Liver (tissue), 9 donors: Measurements from ENCODE around the gene SH3RF3. TPM values are rescaled to one million over a fixed set of nuclear protein-coding genes. Genes with fewer than 3 reads are reported as not detected.

ENCODE experiments used
- DNase-seq: peaks from one replicate; pipeline ENCODE4 v3.0.0-alpha.2; 2017; ENCODE audit warnings: low spot score
- H3K27ac ChIP-seq, 2 donors: one replicate each; pipeline ENCODE4 v1.7.0; 2013; ENCODE audit warnings: inconsistent platforms in 2 of 2, low read length in 2 of 2, control low read depth in 1 of 2, low read depth in 1 of 2, mild to moderate bottlenecking in 1 of 2
- H3K27me3 ChIP-seq, 4 donors: one replicate each; pipeline versions ENCODE4 v1.6.1 to v1.7.0; 2013; ENCODE audit warnings: low read length in 3 of 4, inconsistent platforms in 1 of 4, mild to moderate bottlenecking in 1 of 4, moderate library complexity in 1 of 4; ENCODE audit not compliant: control insufficient read depth in 4 of 4, insufficient read depth in 4 of 4
- H3K36me3 ChIP-seq, 4 donors: one replicate each; pipeline versions ENCODE4 v1.6.1 to v1.7.0; 2013; ENCODE audit warnings: low read length in 3 of 4, mild to moderate bottlenecking in 3 of 4, low read depth in 1 of 4, moderate library complexity in 1 of 4; ENCODE audit not compliant: control insufficient read depth in 4 of 4, insufficient read depth in 3 of 4
- H3K4me1 ChIP-seq, 4 donors: one replicate each; pipeline versions ENCODE4 v1.6.1 to v1.7.0; 2013; ENCODE audit warnings: low read length in 3 of 4, mild to moderate bottlenecking in 3 of 4, moderate library complexity in 1 of 4; ENCODE audit not compliant: control insufficient read depth in 4 of 4, insufficient read depth in 4 of 4
- H3K4me3 ChIP-seq, 3 donors: one replicate each; pipeline versions ENCODE4 v1.6.1 to v1.7.0; 2013; ENCODE audit warnings: low read length in 3 of 3, control low read depth in 1 of 3, low read depth in 1 of 3, mild to moderate bottlenecking in 1 of 3
- H3K9ac ChIP-seq, 2 donors: one replicate each; pipeline ENCODE4 v1.7.0; 2013; ENCODE audit warnings: low read length in 2 of 2, mild to moderate bottlenecking in 2 of 2, moderate library complexity in 2 of 2, control low read depth in 1 of 2, low read depth in 1 of 2
- H3K9me3 ChIP-seq, 4 donors: one replicate each; pipeline versions ENCODE4 v1.6.1 to v1.7.0; 2013; ENCODE audit warnings: low read length in 3 of 4; ENCODE audit not compliant: control insufficient read depth in 4 of 4
- CTCF ChIP-seq: fragments of 150-350 bp; IDR thresholded peaks from 2 replicates; pipeline ENCODE4 v1.5.1; 2017; ENCODE audit warnings: improper control_type of control experiment, low read depth, low read length; ENCODE audit not compliant: missing input control
- EGR1 ChIP-seq, 2 donors: IDR thresholded peaks; 2 replicates each; pipeline ENCODE4 v1.6.1; 2016 to 2018; ENCODE audit warnings: antibody characterized with exemption in 2 of 2, low read depth in 2 of 2
- FOXA1 ChIP-seq: IDR thresholded peaks from 2 replicates; pipeline ENCODE4 v1.6.1; 2016; ENCODE audit warnings: antibody characterized with exemption
- FOXA2 ChIP-seq: IDR thresholded peaks from 2 replicates; pipeline ENCODE4 v1.6.1; 2016; ENCODE audit warnings: antibody characterized with exemption
- GABPA ChIP-seq, 2 donors: IDR thresholded peaks in 1 of 2; conservative IDR thresholded peaks in 1 of 2; 2 replicates each; pipeline ENCODE4 v1.6.1; 2016; ENCODE audit warnings: antibody characterized with exemption in 2 of 2, mild to moderate bottlenecking in 1 of 2, moderate library complexity in 1 of 2
- HNF4A ChIP-seq, 2 donors: conservative IDR thresholded peaks; 2 replicates each; pipeline ENCODE4 v1.6.1; 2016; ENCODE audit warnings: antibody characterized with exemption in 2 of 2, mild to moderate bottlenecking in 2 of 2
- HNF4G ChIP-seq: IDR thresholded peaks from 2 replicates; pipeline ENCODE4 v1.6.1; 2016; ENCODE audit warnings: antibody characterized with exemption
- JUND ChIP-seq, 2 donors: IDR thresholded peaks; 2 replicates each; pipeline ENCODE4 v1.6.1; 2016; ENCODE audit warnings: antibody characterized with exemption in 2 of 2
- MAX ChIP-seq: IDR thresholded peaks from 2 replicates; pipeline ENCODE4 v1.6.1; 2016; ENCODE audit warnings: antibody characterized with exemption
- NR2F2 ChIP-seq: IDR thresholded peaks from 2 replicates; pipeline ENCODE4 v1.6.1; 2016; ENCODE audit warnings: antibody characterized with exemption
- RAD21 ChIP-seq, 2 donors: IDR thresholded peaks; 2 replicates each; pipeline ENCODE4 v1.6.1; 2016; ENCODE audit warnings: antibody characterized with exemption in 2 of 2, mild to moderate bottlenecking in 2 of 2
- RXRA ChIP-seq, 2 donors: IDR thresholded peaks; 2 replicates each; pipeline ENCODE4 v1.6.1; 2017 to 2018; ENCODE audit warnings: antibody characterized with exemption in 2 of 2, mild to moderate bottlenecking in 1 of 2
- SP1 ChIP-seq: IDR thresholded peaks from 2 replicates; pipeline ENCODE4 v1.6.1; 2018; ENCODE audit warnings: antibody characterized with exemption, mild to moderate bottlenecking
- TAF1 ChIP-seq: conservative IDR thresholded peaks from 2 replicates; pipeline ENCODE4 v1.6.1; 2016; ENCODE audit warnings: antibody characterized with exemption, mild to moderate bottlenecking
- YY1 ChIP-seq: IDR thresholded peaks from 2 replicates; pipeline ENCODE4 v1.6.1; 2016; ENCODE audit warnings: antibody characterized with exemption, mild to moderate bottlenecking
- ZBTB33 ChIP-seq: IDR thresholded peaks from 2 replicates; pipeline ENCODE4 v1.6.1; 2016; ENCODE audit warnings: antibody characterized with exemption
- WGBS: extraction: QIAGEN DNeasy Blood & Tissue Kit; methylation state at CpG from one replicate; pipeline ENCODE4 v1.1.7; 2013; 5-methylcytosine and 5-hydroxymethylcytosine counted together
- polyA plus RNA-seq, 2 donors: library from polyadenylated mRNA; stranded (reverse) in 1 of 2; unstranded in 1 of 2; fragments of 200-250 nt in 1 of 2; fragments of >200 nt in 1 of 2; fragmentation: Nextera tagmentation in 1 of 2; extraction: Ambion mirVana in 1 of 2; gene quantifications; one replicate each; pipeline versions ENCODE4 v1.2.1 to v1.2.3, GENCODE V29; 2013 to 2015
- total RNA-seq, 2 donors: library from RNA; depleted of rRNA; stranded (reverse); fragments of >200 nt; gene quantifications; one replicate each; pipeline ENCODE4 v1.2.3, GENCODE V29; 2014
- TF ChIP-seq, protein P1 (sequence below): IDR thresholded peaks from 2 replicates; pipeline ENCODE4 v1.6.1; 2016; ENCODE audit warnings: antibody characterized with exemption
- donor health status: healthy.
- donor health status: healthy.
- donor health status: healthy.
- donor health status: healthy.
- donor health status: healthy.

The SH3RF3 gene
- total and polyA plus RNA-seq, 4 donors, result 0.11 to 1.0 (median 0.54) TPM

DNA sequence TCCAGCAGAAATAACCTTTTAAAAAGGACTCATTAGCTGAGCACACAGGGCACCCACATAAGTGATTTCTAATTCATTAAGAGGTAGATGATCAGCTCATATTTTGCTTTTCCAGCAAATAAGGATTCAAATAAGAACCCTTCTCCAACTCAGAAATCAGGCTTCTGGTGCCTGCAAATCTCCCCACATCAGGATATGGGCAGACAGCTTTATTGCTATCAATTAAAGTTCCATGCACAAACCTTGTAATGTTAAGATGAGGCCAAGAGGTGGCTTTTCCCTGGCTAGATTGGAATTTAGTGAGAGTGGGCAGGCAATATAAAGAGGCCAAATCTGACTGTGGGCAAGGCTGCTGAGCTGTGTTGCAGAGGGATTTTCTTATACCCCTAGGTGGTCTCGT is 193.6 kb downstream of the SH3RF3 start:
- H3K9me3 ChIP-seq, result no peaks in the 10 kb centered on the region
- no peaks in the 10 kb centered on the region for H3K27me3 ChIP-seq
- H3K9ac ChIP-seq, result no peak overlapping the region
- no peak overlapping the region for H3K4me3 ChIP-seq
- H3K27ac ChIP-seq, result peak overlapping the region; percentile 13 to 31
- no peak for DNase-seq
- WGBS, result 62% methylated on average over 1 of the region's 1 CpG
- no peaks in the 10 kb centered on the region for H3K36me3 ChIP-seq
- TF ChIP-seq, protein P1, sequence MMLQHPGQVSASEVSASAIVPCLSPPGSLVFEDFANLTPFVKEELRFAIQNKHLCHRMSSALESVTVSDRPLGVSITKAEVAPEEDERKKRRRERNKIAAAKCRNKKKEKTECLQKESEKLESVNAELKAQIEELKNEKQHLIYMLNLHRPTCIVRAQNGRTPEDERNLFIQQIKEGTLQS, result no peak
- TF ChIP-seq FOXA1 (no peak), RAD21 (IDR thresholded peaks at IDR 0.05) (no peak), FOXA2 (no peak), HNF4A (conservative IDR thresholded peaks at IDR 0.05) (no peak), RXRA (IDR thresholded peaks at IDR 0.05) (no peak), EGR1 (IDR thresholded peaks at IDR 0.05; ENCODE audit: low read depth in 2 of 2) (no peak), TAF1 (no peak)
- H3K4me1 ChIP-seq, result peaks cover 0 to 6% (median 0%) of the 10 kb centered on the region in 4 donors

DNA sequence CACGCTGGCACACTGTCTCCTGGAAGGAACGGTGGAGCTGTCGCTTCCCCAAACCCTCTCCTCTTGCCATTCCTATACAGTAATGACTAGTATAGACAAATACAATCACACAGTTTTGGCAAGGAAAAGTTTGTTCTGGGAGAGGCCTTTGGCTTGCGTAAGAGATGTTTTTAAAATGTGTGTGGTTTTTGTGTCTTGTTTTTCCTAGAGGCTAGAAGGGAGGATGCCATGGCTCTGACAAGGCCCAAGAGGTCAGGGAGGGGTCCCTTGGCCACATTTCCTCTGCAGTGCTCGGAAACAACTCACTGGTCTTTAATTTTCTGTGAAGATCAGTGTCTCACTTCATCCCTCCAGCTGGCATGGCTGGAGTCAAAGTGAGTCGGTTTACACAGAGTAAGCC is 195.9 kb downstream of the SH3RF3 start:
- Histone ChIP-seq H3K27me3 (no peaks in the 10 kb centered on the region), H3K4me1 (peaks cover 0 to 6% (median 0%) of the 10 kb centered on the region in 4 donors), H3K9me3 (peaks cover 0 to 3% (median 0%) of the 10 kb centered on the region in 4 donors), H3K36me3 (no peaks in the 10 kb centered on the region), H3K9ac (no peak overlapping the region), H3K4me3 (no peak overlapping the region), H3K27ac (peak overlapping the region; percentile 43 to 56)
- WGBS, result 84% methylated on average over 6 of the region's 6 CpGs
- DNase-seq, result no peak
- TF ChIP-seq, protein P1, result no peak
- TF ChIP-seq HNF4A (conservative IDR thresholded peaks at IDR 0.05) (no peak), YY1 (no peak), FOXA2 (no peak), SP1 (no peak), RAD21 (IDR thresholded peaks at IDR 0.05) (peak in 1 of 2 donors; percentile 13), FOXA1 (no peak), JUND (IDR thresholded peaks at IDR 0.05) (no peak), RXRA (IDR thresholded peaks at IDR 0.05) (peak in 1 of 2 donors; percentile 25), HNF4G (no peak), TAF1 (no peak), MAX (no peak), NR2F2 (peak; percentile 92), CTCF (no peak), GABPA (IDR thresholded peaks at IDR 0.05 in 1 of 2, conservative IDR thresholded peaks at IDR 0.05 in 1 of 2) (no peak), EGR1 (IDR thresholded peaks at IDR 0.05; ENCODE audit: low read depth in 2 of 2) (no peak), ZBTB33 (no peak)
